ENCODE results near the gene RNF150.

GRCh38 chr4:141066690-141067089 is 66.6 kb downstream of the RNF150 start:
- TF ChIP-seq GATA3 (IDR thresholded peaks at IDR 0.05; ENCODE audit: low read depth, low read length) (no peak), GATA2 (IDR thresholded peaks at IDR 0.05; ENCODE audit: low read depth, low read length) (no peak)

All from SH-SY5Y (cell line).